CD14-positive monocyte (primary cell): ENCODE data around the gene C1QC. TPM values are rescaled to one million over a fixed set of nuclear protein-coding genes. Genes with fewer than 3 reads are reported as not detected.

Experiments
- DNase-seq, 3 donors: peaks; one replicate each; pipeline ENCODE4 v3.0.0-alpha.2; 2011 to 2022
- H2AFZ ChIP-seq: 2 replicates; pipeline ENCODE4 v1.6.0; 2012; ENCODE audit warnings: mild to moderate bottlenecking, low read depth, low read length, inconsistent platforms; ENCODE audit not compliant: insufficient read depth, poor library complexity, severe bottlenecking
- H3K27ac ChIP-seq, 2 donors: 1 replicate in 1 of 2; 2 replicates in 1 of 2; pipeline ENCODE4 v1.5.1; 2012 to 2013; ENCODE audit warnings: low read length in 2 of 2, control low read depth in 1 of 2, inconsistent platforms in 1 of 2, low read depth in 1 of 2, mild to moderate bottlenecking in 1 of 2
- H3K27me3 ChIP-seq, 2 donors: one replicate each; pipeline versions ENCODE4 v1.6.0 to v1.6.1; 2011 to 2013; ENCODE audit warnings: low read length in 2 of 2; ENCODE audit not compliant: control insufficient read depth in 2 of 2, insufficient read depth in 2 of 2
- H3K36me3 ChIP-seq, 2 donors: replicated peaks in 1 of 2; 1 replicate in 1 of 2; 2 replicates in 1 of 2; pipeline versions ENCODE4 v1.5.1 to v1.6.1; 2012 to 2013; ENCODE audit warnings: low read length in 2 of 2, control low read depth in 1 of 2, inconsistent platforms in 1 of 2, mild to moderate bottlenecking in 1 of 2; ENCODE audit not compliant: insufficient read depth in 2 of 2, control insufficient read depth in 1 of 2
- H3K4me1 ChIP-seq, 2 donors: 1 replicate in 1 of 2; 2 replicates in 1 of 2; pipeline versions ENCODE4 v1.5.1 to v1.6.1; 2012 to 2013; ENCODE audit warnings: low read length in 2 of 2, control low read depth in 1 of 2, inconsistent platforms in 1 of 2, mild to moderate bottlenecking in 1 of 2, moderate library complexity in 1 of 2; ENCODE audit not compliant: insufficient read depth in 2 of 2, control insufficient read depth in 1 of 2
- H3K4me2 ChIP-seq: replicated peaks from 2 replicates; pipeline ENCODE3; 2012; ENCODE audit warnings: low read length, moderate library complexity, mild to moderate bottlenecking; ENCODE audit not compliant: poor library complexity, severe bottlenecking; ENCODE audit errors: extremely low read depth
- H3K4me3 ChIP-seq, 3 experiments: fragments of 200-600 bp in 1 of 3; sonication (generic) in 1 of 3; replicated peaks in 1 of 3; 1 replicate in 2 of 3; 2 replicates in 1 of 3; pipeline ENCODE4 v1.5.1; 2011 to 2013; ENCODE audit warnings: low read length in 3 of 3, mild to moderate bottlenecking in 3 of 3, control low read depth in 2 of 3, low read depth in 2 of 3, inconsistent platforms in 1 of 3, moderate library complexity in 1 of 3
- H3K79me2 ChIP-seq: 2 replicates; pipeline ENCODE4 v1.6.0; 2012; ENCODE audit warnings: mild to moderate bottlenecking, control low read depth, inconsistent platforms, low read length, moderate library complexity; ENCODE audit not compliant: insufficient read depth
- H3K9ac ChIP-seq: 2 replicates; pipeline ENCODE4 v1.6.0; 2017; ENCODE audit warnings: low read length, mild to moderate bottlenecking; ENCODE audit not compliant: insufficient read depth, poor library complexity, severe bottlenecking
- H3K9me3 ChIP-seq, 2 donors: replicated peaks in 1 of 2; 1 replicate in 1 of 2; 2 replicates in 1 of 2; pipeline versions ENCODE4 v1.5.1 to v1.6.1; 2012 to 2013; ENCODE audit warnings: low read length in 2 of 2, control low read depth in 1 of 2; ENCODE audit not compliant: control insufficient read depth in 1 of 2, insufficient read depth in 1 of 2
- H4K20me1 ChIP-seq: 2 replicates; pipeline ENCODE4 v1.6.0; 2012; ENCODE audit warnings: mild to moderate bottlenecking, low read length, control low read depth, moderate library complexity; ENCODE audit not compliant: insufficient read depth
- H3K27ac Mint-ChIP-seq, 7 donors: one replicate each; pipeline ENCODE4 v1.8.0; 2020; ENCODE audit warnings: mild to moderate bottlenecking in 7 of 7, mixed read lengths in 7 of 7, moderate library complexity in 6 of 7, inconsistent platforms in 2 of 7
- H3K27me3 Mint-ChIP-seq, 3 donors: one replicate each; pipeline ENCODE4 v1.8.0; 2021 to 2022; ENCODE audit warnings: low read depth in 3 of 3, mild to moderate bottlenecking in 3 of 3, mixed read lengths in 3 of 3, moderate library complexity in 3 of 3, inconsistent platforms in 1 of 3
- H3K36me3 Mint-ChIP-seq, 2 donors: one replicate each; pipeline ENCODE4 v1.8.0; 2020; ENCODE audit warnings: mixed read lengths in 2 of 2, inconsistent platforms in 1 of 2, mild to moderate bottlenecking in 1 of 2
- H3K4me1 Mint-ChIP-seq: one replicate; pipeline ENCODE4 v1.8.0; 2020; ENCODE audit warnings: mild to moderate bottlenecking, mixed read lengths
- H3K4me3 Mint-ChIP-seq, 2 donors: one replicate each; pipeline ENCODE4 v1.8.0; 2020; ENCODE audit warnings: mild to moderate bottlenecking in 2 of 2, mixed read lengths in 2 of 2, moderate library complexity in 1 of 2
- H3K9me3 Mint-ChIP-seq, 7 donors: one replicate each; pipeline ENCODE4 v1.8.0; 2020 to 2022; ENCODE audit warnings: mixed read lengths in 7 of 7, mild to moderate bottlenecking in 6 of 7, moderate library complexity in 6 of 7, inconsistent platforms in 2 of 7
- whole genome bisulfite sequencing: methylation state at CpG from one replicate; pipeline ENCODE4 v1.1.5; 2013; ENCODE audit warnings: missing lambda C conversion rate; ENCODE audit not compliant: insufficient coverage; 5-methylcytosine and 5-hydroxymethylcytosine counted together
- intact Hi-C, 2 donors: fragments of 100-400 bp; cut with micrococcal nuclease; formaldehyde crosslinking; loops; one replicate each; pipeline versions ENCODE4 v1.15.0 to v1.15.1; 2023
- polyA plus RNA-seq, 3 donors: library from polyadenylated mRNA; depleted of rRNA in 1 of 3; unstranded in 2 of 3; stranded (reverse) in 1 of 3; fragments of 300-500 nt in 2 of 3; fragments of >200 nt in 1 of 3; fragmentation: Illumina TruSeq in 2 of 3; gene quantifications; 1 replicate in 2 of 3; 2 replicates in 1 of 3; pipeline ENCODE4 v1.2.3, GENCODE V29; 2012 to 2021
- TF ChIP-seq, protein P1 (sequence below): fragments of 200-600 bp; IDR thresholded peaks from one replicate; pipeline ENCODE4 v1.8.0; 2022; ENCODE audit warnings: antibody characterized with exemption, mild to moderate bottlenecking

Gene C1QC
- polyA plus RNA-seq, 3 donors, result 0.74 to 3.6 (median 0.85) TPM

DNA sequence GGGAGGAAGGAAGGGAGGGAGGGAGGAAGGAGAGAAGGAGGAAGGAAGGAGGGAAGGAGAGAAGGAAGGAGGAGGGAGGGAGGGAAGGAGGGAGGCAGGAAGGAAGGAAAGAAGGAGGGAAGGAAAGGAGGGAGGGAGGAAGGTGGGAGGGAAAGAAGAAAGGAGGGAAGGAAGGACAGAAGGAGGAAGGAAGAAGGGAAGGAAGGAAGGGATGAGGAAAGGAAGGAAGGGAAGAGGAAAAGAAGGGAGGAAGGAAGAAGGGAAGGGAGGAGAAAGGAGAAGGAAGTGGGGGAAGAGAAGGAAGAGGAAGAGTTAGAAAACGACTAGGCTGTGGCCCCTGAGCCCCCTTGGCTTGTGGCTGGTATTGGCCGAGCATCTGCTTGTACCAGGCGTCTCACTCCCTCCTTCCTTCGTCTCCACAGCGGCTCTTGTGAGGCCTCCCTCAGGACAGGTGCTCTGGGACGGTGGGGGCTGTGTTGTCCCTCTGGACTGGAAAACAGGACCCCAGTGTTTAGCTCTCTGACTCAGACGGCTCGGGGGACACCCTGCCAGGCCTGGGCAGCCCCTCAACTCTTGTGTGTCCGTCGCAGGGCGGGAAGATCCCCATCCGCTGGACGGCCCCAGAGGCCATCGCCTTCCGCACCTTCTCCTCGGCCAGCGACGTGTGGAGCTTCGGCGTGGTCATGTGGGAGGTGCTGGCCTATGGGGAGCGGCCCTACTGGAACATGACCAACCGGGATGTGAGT is 43.2 kb upstream of the C1QC start:
- no peaks in the 10 kb centered on the region for H3K36me3 Mint-ChIP-seq
- H3K4me1 Mint-ChIP-seq, result no peaks in the 10 kb centered on the region
- H3K4me2 ChIP-seq, result no peak overlapping the region
- no peaks in the 10 kb centered on the region for H3K27me3 ChIP-seq
- no peak overlapping the region for H2AFZ ChIP-seq
- no peaks in the 10 kb centered on the region for H3K79me2 ChIP-seq
- H3K4me1 ChIP-seq, result no peaks in the 10 kb centered on the region
- no peak overlapping the region for H3K4me3 ChIP-seq
- H4K20me1 ChIP-seq, result no peaks in the 10 kb centered on the region
- H3K27ac ChIP-seq, result no peak overlapping the region
- no peak for DNase-seq
- peaks cover 0 to 8% (median 2%) of the 10 kb centered on the region in 3 donors for H3K27me3 Mint-ChIP-seq
- TF ChIP-seq, protein P1, sequence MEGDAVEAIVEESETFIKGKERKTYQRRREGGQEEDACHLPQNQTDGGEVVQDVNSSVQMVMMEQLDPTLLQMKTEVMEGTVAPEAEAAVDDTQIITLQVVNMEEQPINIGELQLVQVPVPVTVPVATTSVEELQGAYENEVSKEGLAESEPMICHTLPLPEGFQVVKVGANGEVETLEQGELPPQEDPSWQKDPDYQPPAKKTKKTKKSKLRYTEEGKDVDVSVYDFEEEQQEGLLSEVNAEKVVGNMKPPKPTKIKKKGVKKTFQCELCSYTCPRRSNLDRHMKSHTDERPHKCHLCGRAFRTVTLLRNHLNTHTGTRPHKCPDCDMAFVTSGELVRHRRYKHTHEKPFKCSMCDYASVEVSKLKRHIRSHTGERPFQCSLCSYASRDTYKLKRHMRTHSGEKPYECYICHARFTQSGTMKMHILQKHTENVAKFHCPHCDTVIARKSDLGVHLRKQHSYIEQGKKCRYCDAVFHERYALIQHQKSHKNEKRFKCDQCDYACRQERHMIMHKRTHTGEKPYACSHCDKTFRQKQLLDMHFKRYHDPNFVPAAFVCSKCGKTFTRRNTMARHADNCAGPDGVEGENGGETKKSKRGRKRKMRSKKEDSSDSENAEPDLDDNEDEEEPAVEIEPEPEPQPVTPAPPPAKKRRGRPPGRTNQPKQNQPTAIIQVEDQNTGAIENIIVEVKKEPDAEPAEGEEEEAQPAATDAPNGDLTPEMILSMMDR, result no peak
- H3K36me3 ChIP-seq, result no peaks in the 10 kb centered on the region
- H3K9ac ChIP-seq, result no peak overlapping the region
- no peaks in the 10 kb centered on the region for H3K9me3 ChIP-seq
- H3K27ac Mint-ChIP-seq, result no peak overlapping the region
- H3K9me3 Mint-ChIP-seq, result no peaks in the 10 kb centered on the region
- WGBS, result 64% methylated on average over 21 of the region's 22 CpGs
- no peak overlapping the region for H3K4me3 Mint-ChIP-seq
- intact Hi-C loops, result no loop called here

DNA sequence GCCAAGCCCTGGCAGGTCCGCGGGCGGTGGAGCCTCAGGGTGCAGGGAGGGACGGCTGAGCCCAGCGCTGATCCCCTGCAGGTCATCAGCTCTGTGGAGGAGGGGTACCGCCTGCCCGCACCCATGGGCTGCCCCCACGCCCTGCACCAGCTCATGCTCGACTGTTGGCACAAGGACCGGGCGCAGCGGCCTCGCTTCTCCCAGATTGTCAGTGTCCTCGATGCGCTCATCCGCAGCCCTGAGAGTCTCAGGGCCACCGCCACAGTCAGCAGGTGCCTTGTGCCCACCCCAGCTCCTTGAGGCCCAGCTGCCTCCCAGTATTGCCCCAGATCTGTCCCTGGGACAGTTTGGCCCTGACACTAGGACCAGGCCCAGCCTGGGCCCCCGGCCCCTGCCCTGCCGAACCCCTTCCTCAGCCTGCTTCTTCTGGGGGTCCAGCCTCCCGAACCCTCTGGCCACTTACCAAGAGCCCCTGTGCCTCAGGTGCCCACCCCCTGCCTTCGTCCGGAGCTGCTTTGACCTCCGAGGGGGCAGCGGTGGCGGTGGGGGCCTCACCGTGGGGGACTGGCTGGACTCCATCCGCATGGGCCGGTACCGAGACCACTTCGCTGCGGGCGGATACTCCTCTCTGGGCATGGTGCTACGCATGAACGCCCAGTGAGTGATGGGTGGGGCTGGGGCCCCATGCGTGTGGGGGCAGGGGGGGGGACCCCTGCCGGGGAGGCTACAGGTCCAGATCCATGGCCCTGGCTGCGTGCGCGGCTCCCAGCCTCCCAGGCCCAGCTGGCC is 42.4 kb upstream of the C1QC start:
- Mint-ChIP-seq H3K27ac (no peak overlapping the region), H3K36me3 (no peaks in the 10 kb centered on the region), H3K9me3 (no peaks in the 10 kb centered on the region), H3K4me3 (no peak overlapping the region), H3K4me1 (no peaks in the 10 kb centered on the region), H3K27me3 (peaks cover 1 to 3% (median 3%) of the 10 kb centered on the region in 3 donors)
- H2AFZ ChIP-seq, result no peak overlapping the region
- H3K4me3 ChIP-seq, result no peak overlapping the region
- intact Hi-C loops, result no loop called here
- H4K20me1 ChIP-seq, result no peaks in the 10 kb centered on the region
- H3K9me3 ChIP-seq, result no peaks in the 10 kb centered on the region
- DNase-seq, result no peak
- no peak overlapping the region for H3K9ac ChIP-seq
- 91% methylated on average over 37 of the region's 39 CpGs for WGBS
- H3K4me2 ChIP-seq, result no peak overlapping the region
- H3K4me1 ChIP-seq, result no peaks in the 10 kb centered on the region
- TF ChIP-seq, protein P1, result no peak
- peaks cover 0 to 1% of the 10 kb centered on the region in 2 donors for H3K27me3 ChIP-seq
- no peaks in the 10 kb centered on the region for H3K79me2 ChIP-seq
- H3K36me3 ChIP-seq, result no peaks in the 10 kb centered on the region
- H3K27ac ChIP-seq, result no peak overlapping the region
